Large intestine (tissue), 3 donors: Measurements from ENCODE around the gene ADAMTS17. TPM values are rescaled to one million over a fixed set of nuclear protein-coding genes. Genes with fewer than 3 reads are reported as not detected.

Source experiments
- DNase-seq, 2 donors: peaks; one replicate each; pipeline versions ENCODE4 v3.0.0 to v3.0.0-alpha.2; 2013
- H3K27ac ChIP-seq: one replicate; pipeline ENCODE4 v1.5.1; 2013; ENCODE audit warnings: low read length
- H3K27me3 ChIP-seq: 2 replicates; pipeline ENCODE4 v1.6.1; 2013; ENCODE audit warnings: low read length; ENCODE audit not compliant: control insufficient read depth, insufficient read depth
- H3K36me3 ChIP-seq: 2 replicates; pipeline ENCODE4 v1.6.1; 2013; ENCODE audit warnings: low read length; ENCODE audit not compliant: control insufficient read depth, insufficient read depth
- H3K4me1 ChIP-seq: one replicate; pipeline ENCODE4 v1.6.1; 2013; ENCODE audit warnings: low read length; ENCODE audit not compliant: control insufficient read depth, insufficient read depth
- H3K4me3 ChIP-seq: one replicate; pipeline ENCODE4 v1.5.1; 2013; ENCODE audit warnings: low read length
- H3K9me3 ChIP-seq: one replicate; pipeline ENCODE4 v1.6.1; 2013; ENCODE audit warnings: mild to moderate bottlenecking, low read depth, low read length, moderate library complexity; ENCODE audit not compliant: control insufficient read depth
- WGBS: methylation state at CpG from one replicate; pipeline ENCODE4 v1.1.5; 2013; ENCODE audit warnings: low lambda C conversion rate; ENCODE audit not compliant: insufficient coverage; 5-methylcytosine and 5-hydroxymethylcytosine counted together
- polyA plus RNA-seq: library from polyadenylated mRNA; unstranded; fragments of 120-200 nt; gene quantifications from one replicate; pipeline ENCODE4 v1.2.1, GENCODE V29; 2013

ADAMTS17 gene
- polyA plus RNA-seq, 1 donor, result 3.7 TPM

DNA sequence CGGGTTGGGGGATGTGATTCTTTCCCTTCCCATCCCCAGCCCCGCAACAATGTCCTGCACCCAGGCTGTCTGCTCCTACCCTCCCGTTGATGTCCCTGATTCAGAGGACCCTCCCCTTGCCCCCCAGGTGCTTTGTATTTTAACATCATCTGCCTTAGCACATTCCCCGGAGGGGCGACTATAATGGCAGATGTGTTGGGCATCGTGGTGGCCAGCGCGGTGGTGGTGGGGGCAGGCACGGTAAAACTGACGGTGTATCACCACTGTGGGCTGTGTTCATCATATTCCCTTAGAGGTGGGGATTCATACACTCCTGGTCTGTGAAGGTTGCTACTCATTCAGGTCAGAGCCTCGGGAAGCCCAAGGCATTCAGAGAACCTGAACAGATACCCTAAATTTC lies 173.0 kb downstream of the ADAMTS17 start:
- WGBS, result no CpG with 5 or more reads among the region's 11 CpGs
- Histone ChIP-seq H3K4me3 (no peak overlapping the region), H3K4me1 (no peaks in the 10 kb centered on the region), H3K9me3 (peaks cover 11% of the 10 kb centered on the region), H3K27ac (no peak overlapping the region), H3K36me3 (no peaks in the 10 kb centered on the region), H3K27me3 (no peaks in the 10 kb centered on the region)
- DNase-seq, result no peak

DNA sequence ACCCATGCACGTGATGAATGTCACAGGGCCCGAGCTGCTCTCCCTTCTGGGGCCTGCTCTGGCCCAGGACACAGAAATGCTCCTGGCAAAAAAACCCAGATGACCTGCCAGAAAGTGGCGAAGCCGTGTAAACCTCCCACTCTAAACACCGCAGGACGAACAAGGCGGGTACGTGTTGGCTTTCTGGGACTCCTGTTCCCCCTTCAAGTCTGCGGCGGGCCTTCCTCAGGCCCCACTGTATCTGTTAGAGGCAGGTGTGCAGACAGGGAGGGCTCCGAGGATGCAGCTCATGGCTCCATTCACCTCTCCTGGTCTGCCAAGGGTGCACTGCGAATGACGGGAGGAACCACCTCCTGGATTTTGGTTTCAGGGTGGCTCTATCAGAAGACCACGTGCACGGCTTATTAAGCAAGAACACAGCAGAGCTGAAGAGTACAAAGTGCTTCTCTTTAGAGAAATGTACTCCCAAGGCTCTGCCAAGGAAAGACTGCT lies 173.8 kb downstream of the ADAMTS17 start:
- Histone ChIP-seq H3K36me3 (no peaks in the 10 kb centered on the region), H3K4me1 (no peaks in the 10 kb centered on the region), H3K9me3 (peaks cover 11% of the 10 kb centered on the region), H3K27ac (no peak overlapping the region), H3K27me3 (no peaks in the 10 kb centered on the region), H3K4me3 (no peak overlapping the region)
- DNase-seq, result peak in 1 of 2 donors; percentile 26
- no CpG with 5 or more reads among the region's 15 CpGs for WGBS

DNA sequence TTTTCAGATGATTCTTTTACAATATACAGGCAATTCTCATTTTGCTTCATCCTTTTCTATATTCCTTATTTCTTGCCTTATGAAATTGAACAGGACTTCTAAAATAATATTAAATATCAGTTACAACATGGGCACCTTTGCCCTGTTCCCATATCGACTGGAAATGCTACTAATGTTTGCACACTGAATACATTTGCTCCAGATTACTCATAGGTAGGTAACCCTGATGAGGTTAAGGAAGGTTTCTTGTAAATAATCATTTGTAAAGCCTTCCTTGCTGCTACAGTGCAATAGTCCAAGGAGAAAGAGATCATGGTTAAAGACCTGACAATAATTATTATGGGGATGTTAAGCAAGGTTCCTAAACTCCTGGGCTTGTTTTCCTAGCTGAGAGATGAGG lies 175.5 kb downstream of the ADAMTS17 start:
- no peaks in the 10 kb centered on the region for H3K27me3 ChIP-seq
- H3K4me1 ChIP-seq, result no peaks in the 10 kb centered on the region
- no CpG with 5 or more reads among the region's 1 CpG for WGBS
- peak in 1 of 2 donors; percentile 39 for DNase-seq
- H3K27ac ChIP-seq, result no peak overlapping the region
- peaks cover 2% of the 10 kb centered on the region for H3K9me3 ChIP-seq
- H3K4me3 ChIP-seq, result no peak overlapping the region
- H3K36me3 ChIP-seq, result no peaks in the 10 kb centered on the region

DNA sequence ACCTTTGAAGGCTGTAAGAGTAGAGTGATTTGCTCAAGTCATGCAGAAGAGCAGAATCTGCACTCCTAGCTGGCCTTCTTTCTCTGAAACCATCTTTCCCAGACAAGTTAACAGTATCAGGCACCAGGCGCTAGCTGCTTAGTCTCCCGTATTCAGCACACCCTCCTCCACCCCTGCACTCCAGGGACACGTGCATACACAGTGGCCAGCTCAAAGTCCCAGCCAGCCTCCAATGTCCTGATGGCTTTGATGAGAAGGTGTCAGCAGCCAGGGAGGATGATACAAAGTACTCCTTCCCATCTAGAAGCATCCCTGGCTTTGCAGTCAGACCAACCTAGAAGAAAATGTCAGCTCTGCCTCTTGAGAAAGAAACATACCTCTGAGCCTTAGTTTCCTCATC lies 177.8 kb downstream of the ADAMTS17 start:
- Histone ChIP-seq H3K4me3 (no peak overlapping the region), H3K36me3 (no peaks in the 10 kb centered on the region), H3K27me3 (no peaks in the 10 kb centered on the region), H3K4me1 (no peaks in the 10 kb centered on the region), H3K9me3 (no peaks in the 10 kb centered on the region), H3K27ac (no peak overlapping the region)
- DNase-seq, result peak; percentile 26 to 47
- no CpG with 5 or more reads among the region's 3 CpGs for WGBS

DNA sequence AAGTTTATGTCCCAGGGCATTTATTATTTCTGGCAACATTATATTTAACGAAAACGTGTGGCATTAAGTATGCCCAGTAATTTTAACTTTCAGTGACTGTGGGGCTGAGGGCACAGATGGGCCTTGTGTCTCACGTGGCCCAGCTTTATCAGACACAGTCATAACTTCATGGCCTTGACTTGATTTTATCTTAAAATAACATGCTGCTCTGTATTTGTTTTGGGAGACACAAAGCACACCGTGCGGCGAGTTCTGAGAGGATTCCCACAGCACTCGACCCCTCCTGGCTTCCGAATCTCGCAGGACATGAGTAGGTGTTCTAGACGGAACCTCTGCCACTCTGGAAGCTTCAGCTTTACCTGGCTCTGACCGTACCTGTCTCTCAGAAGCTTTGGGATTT lies 180.8 kb downstream of the ADAMTS17 start:
- Histone ChIP-seq H3K4me1 (no peaks in the 10 kb centered on the region), H3K36me3 (no peaks in the 10 kb centered on the region), H3K27ac (no peak overlapping the region), H3K4me3 (no peak overlapping the region), H3K9me3 (no peaks in the 10 kb centered on the region), H3K27me3 (no peaks in the 10 kb centered on the region)
- no CpG with 5 or more reads among the region's 11 CpGs for WGBS
- DNase-seq, result no peak

DNA sequence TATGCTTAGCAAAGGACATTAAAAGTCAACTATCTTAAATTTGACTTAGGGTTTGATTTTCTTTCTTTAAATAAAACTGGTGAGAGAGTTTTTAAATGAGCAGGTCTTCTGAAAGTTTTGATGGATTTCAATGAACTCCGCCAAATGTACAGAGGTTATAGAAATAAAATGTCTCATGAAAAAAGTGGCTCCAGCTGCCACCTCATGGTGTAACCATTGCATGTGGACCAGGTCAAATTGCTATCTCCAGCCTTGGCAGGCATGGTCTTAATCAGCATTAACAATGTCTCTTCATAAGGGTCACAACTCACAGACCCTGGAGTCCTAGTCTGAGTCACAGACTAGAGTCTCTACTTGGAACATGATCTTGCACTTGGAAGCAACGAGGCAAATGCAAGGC lies 182.3 kb downstream of the ADAMTS17 start:
- Histone ChIP-seq H3K9me3 (no peaks in the 10 kb centered on the region), H3K27ac (no peak overlapping the region), H3K36me3 (no peaks in the 10 kb centered on the region), H3K4me3 (no peak overlapping the region), H3K4me1 (no peaks in the 10 kb centered on the region), H3K27me3 (no peaks in the 10 kb centered on the region)
- WGBS, result no CpG with 5 or more reads among the region's 2 CpGs
- no peak for DNase-seq

DNA sequence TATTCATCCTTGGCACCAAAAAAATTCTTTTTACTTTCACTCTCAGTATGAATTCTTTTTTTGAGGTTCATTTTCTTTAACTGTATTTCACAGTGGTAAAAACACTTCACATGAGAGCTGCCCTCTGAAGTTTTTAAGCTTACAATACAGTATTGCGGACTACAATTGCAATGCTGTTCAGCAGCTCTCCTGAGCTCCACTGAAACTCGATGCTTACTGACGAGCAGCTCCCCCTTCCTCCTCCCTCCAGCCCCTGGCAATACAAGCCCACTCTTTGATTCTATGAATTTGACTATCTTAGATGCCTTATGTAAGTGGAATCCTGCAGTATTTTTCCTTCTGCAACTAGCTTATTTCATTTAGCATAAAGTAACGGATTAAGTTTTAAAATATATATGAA lies 183.4 kb downstream of the ADAMTS17 start:
- DNase-seq, result no peak
- H3K4me1 ChIP-seq, result no peaks in the 10 kb centered on the region
- H3K27ac ChIP-seq, result no peak overlapping the region
- H3K27me3 ChIP-seq, result no peaks in the 10 kb centered on the region
- no peaks in the 10 kb centered on the region for H3K9me3 ChIP-seq
- H3K4me3 ChIP-seq, result no peak overlapping the region
- no peaks in the 10 kb centered on the region for H3K36me3 ChIP-seq
- WGBS, result 83% methylated on average over 1 of the region's 4 CpGs

DNA sequence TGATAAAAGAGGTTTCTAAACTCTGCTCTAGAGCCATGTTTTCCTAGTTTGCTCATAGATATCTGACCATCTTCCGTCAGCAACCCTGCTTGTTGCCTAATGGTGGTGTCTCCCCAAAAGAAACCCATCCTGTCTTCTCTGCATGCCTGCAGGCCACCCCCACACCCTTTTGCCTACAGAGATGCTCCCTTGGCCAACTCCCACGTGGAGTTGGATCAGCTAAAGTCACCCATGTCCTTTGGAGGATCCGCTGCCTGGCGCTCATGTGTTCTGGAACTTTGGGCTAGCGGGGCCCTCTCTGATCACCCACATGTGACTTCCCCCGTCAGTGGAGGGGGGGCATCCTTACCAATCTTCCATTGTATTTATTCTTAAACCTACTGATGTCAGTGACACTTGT lies 185.6 kb downstream of the ADAMTS17 start:
- no peak overlapping the region for H3K27ac ChIP-seq
- no peak overlapping the region for H3K4me3 ChIP-seq
- H3K9me3 ChIP-seq, result no peaks in the 10 kb centered on the region
- WGBS, result no CpG with 5 or more reads among the region's 6 CpGs
- H3K36me3 ChIP-seq, result no peaks in the 10 kb centered on the region
- no peaks in the 10 kb centered on the region for H3K4me1 ChIP-seq
- DNase-seq, result no peak
- no peaks in the 10 kb centered on the region for H3K27me3 ChIP-seq

DNA sequence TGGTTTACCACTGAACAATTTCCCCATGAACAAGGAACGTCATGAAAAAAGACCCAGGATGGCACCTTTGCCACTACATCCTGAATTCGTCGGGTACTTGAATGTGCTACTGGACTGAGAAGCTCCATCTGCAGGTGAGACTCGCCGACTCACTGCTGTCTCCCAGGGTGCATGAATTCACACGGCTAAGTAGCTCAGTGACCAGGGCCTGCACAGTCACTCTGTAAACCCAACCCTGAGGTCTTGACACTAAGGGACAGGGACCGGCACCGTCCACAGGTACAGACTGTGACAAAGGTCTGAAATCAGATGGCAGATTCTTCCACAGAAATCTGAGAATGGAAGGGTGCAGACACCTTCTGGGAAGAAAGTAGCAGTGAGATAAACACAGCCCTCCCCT lies 187.4 kb downstream of the ADAMTS17 start:
- Histone ChIP-seq H3K9me3 (no peaks in the 10 kb centered on the region), H3K4me1 (no peaks in the 10 kb centered on the region), H3K27me3 (no peaks in the 10 kb centered on the region), H3K36me3 (no peaks in the 10 kb centered on the region), H3K4me3 (no peak overlapping the region), H3K27ac (no peak overlapping the region)
- no peak for DNase-seq
- no CpG with 5 or more reads among the region's 8 CpGs for WGBS

DNA sequence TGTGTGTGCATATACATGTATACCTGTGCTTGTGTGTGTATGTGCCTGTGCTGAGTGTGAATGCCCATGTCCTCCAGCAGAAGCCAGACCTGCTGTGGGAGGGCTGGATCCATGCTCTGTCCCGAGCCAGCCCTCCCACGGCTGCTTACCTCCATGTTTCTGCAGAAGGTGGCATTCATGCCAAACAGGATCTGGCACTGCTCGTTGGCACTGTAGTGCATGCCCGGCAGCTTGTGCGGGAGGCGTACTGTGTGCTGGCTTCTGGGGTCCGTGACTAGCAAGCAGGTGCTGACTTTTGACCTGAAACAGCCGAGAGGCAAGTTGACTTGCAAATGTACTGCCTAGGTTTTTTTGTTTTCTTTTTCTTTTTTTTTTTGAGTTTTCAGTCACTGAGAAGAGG lies 189.3 kb downstream of the ADAMTS17 start:
- no peaks in the 10 kb centered on the region for H3K36me3 ChIP-seq
- H3K4me1 ChIP-seq, result no peaks in the 10 kb centered on the region
- peaks cover 5% of the 10 kb centered on the region for H3K9me3 ChIP-seq
- H3K27me3 ChIP-seq, result no peaks in the 10 kb centered on the region
- 83% methylated on average over 1 of the region's 8 CpGs for WGBS
- DNase-seq, result no peak
- no peak overlapping the region for H3K27ac ChIP-seq
- H3K4me3 ChIP-seq, result no peak overlapping the region

DNA sequence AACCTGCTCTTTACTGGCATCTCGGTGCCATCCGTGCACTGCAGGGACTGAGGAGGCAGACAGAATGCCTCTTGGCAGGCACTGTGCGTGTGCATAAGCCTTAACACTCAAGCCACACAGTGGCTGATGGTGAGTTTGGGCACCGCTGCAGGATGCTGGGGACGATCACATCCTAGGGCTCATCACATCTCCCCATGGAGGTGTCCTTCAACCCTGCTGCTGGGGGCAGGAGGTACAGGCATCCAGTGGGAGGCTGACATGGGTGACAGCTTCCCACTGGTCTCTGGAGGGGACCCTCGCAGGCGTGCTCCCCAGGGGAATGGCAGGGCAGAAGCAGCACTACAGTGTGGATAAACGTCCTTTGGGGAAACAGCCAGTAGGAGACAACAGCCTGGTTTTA lies 190.9 kb downstream of the ADAMTS17 start:
- Histone ChIP-seq H3K27ac (no peak overlapping the region), H3K27me3 (no peaks in the 10 kb centered on the region), H3K36me3 (no peaks in the 10 kb centered on the region), H3K4me3 (no peak overlapping the region), H3K9me3 (peaks cover 5% of the 10 kb centered on the region), H3K4me1 (no peaks in the 10 kb centered on the region)
- DNase-seq, result no peak
- WGBS, result no CpG with 5 or more reads among the region's 8 CpGs
